GM23338 (cell line): ENCODE data around the gene ATOSA. TPM values are rescaled to one million over a fixed set of nuclear protein-coding genes. Genes with fewer than 3 reads are reported as not detected.

Experiments
- ATAC-seq: fragments of 200-7000 bp; cut with Tn5 transposase; 3 replicates; pipeline ENCODE4 v1.9.1; 2020
- DNase-seq: peaks from one replicate; pipeline ENCODE4 v3.0.0-alpha.2; 2015; ENCODE audit warnings: low spot score
- H2AFZ ChIP-seq: fragments of 200-600 bp; sonication (generic); 2 replicates; pipeline ENCODE4 v1.8.0; 2016; ENCODE audit warnings: antibody characterized with exemption, mild to moderate bottlenecking, moderate library complexity
- H3F3A ChIP-seq: fragments of 200-600 bp; sonication (generic); replicated peaks from 2 replicates; pipeline ENCODE4 v1.8.0; 2017; ENCODE audit warnings: antibody characterized with exemption, mixed run types, low read depth
- H3K27ac ChIP-seq: fragments of 200-600 bp; sonication (generic); 2 replicates; pipeline ENCODE4 v1.6.1; 2016; ENCODE audit warnings: low read depth
- H3K27me3 ChIP-seq: fragments of 200-600 bp; sonication (generic); 2 replicates; pipeline ENCODE4 v1.8.0; 2016; ENCODE audit warnings: mild to moderate bottlenecking, mixed run types, moderate library complexity; ENCODE audit not compliant: insufficient read depth
- H3K36me3 ChIP-seq: fragments of 200-600 bp; sonication (generic); 2 replicates; pipeline ENCODE4 v1.8.0; 2016; ENCODE audit warnings: mild to moderate bottlenecking; ENCODE audit not compliant: insufficient read depth
- H3K4me1 ChIP-seq: fragments of 200-600 bp; sonication (generic); 2 replicates; pipeline ENCODE4 v1.8.0; 2016; ENCODE audit warnings: mild to moderate bottlenecking, moderate library complexity; ENCODE audit not compliant: insufficient read depth
- H3K4me2 ChIP-seq: fragments of 200-600 bp; sonication (generic); 2 replicates; pipeline ENCODE4 v1.7.1; 2017; ENCODE audit warnings: mixed run types
- H3K4me3 ChIP-seq: fragments of 200-600 bp; sonication (generic); 2 replicates; pipeline ENCODE4 v1.6.1; 2016; ENCODE audit warnings: mixed run types
- H3K79me2 ChIP-seq: fragments of 200-600 bp; sonication (generic); replicated peaks from 2 replicates; pipeline ENCODE4 v1.8.0; 2017; ENCODE audit warnings: mild to moderate bottlenecking; ENCODE audit not compliant: insufficient read depth
- H3K9me2 ChIP-seq: fragments of 200-600 bp; sonication (generic); 2 replicates; pipeline ENCODE4 v1.8.0; 2017; ENCODE audit not compliant: insufficient read depth
- H4K20me1 ChIP-seq: fragments of 200-600 bp; sonication (generic); replicated peaks from 2 replicates; pipeline ENCODE4 v1.8.0; 2017; ENCODE audit warnings: mild to moderate bottlenecking; ENCODE audit not compliant: insufficient read depth
- H3K27ac Mint-ChIP-seq: 2 replicates; pipeline ENCODE4 v1.8.0; 2020; ENCODE audit warnings: inconsistent platforms, mild to moderate bottlenecking, moderate library complexity, mixed read lengths
- H3K27me3 Mint-ChIP-seq: 3 replicates; pipeline ENCODE4 v1.8.0; 2022; ENCODE audit warnings: low read depth, mild to moderate bottlenecking, moderate library complexity, mixed read lengths, inconsistent platforms; ENCODE audit not compliant: insufficient read depth, poor library complexity
- H3K36me3 Mint-ChIP-seq: 3 replicates; pipeline ENCODE4 v1.8.0; 2021; ENCODE audit warnings: low read depth, mild to moderate bottlenecking, inconsistent platforms, moderate library complexity, mixed read lengths
- H3K4me1 Mint-ChIP-seq: 3 replicates; pipeline ENCODE4 v1.8.0; 2020; ENCODE audit warnings: mild to moderate bottlenecking, inconsistent platforms, mixed read lengths
- H3K4me3 Mint-ChIP-seq: 3 replicates; pipeline ENCODE4 v1.8.0; 2021; ENCODE audit warnings: moderate library complexity, mild to moderate bottlenecking, inconsistent platforms, mixed read lengths
- H3K9me3 Mint-ChIP-seq: 3 replicates; pipeline ENCODE4 v1.8.0; 2020; ENCODE audit warnings: moderate library complexity, mild to moderate bottlenecking, inconsistent platforms, mixed read lengths
- CREB1 ChIP-seq: fragments of 250-450 bp; sonication (Bioruptor Pico); IDR thresholded peaks from 2 replicates; pipeline ENCODE4 v1.5.0; 2020; ENCODE audit warnings: low read depth, mild to moderate bottlenecking, moderate library complexity
- EZH2 ChIP-seq: fragments of 200-600 bp; sonication (generic); IDR thresholded peaks from one replicate; pipeline ENCODE4 v1.8.0; 2017; ENCODE audit warnings: antibody characterized with exemption, mild to moderate bottlenecking, low read depth; ENCODE audit not compliant: unreplicated experiment
- EZH2phosphoT487 ChIP-seq: fragments of 200-600 bp; sonication (generic); IDR thresholded peaks from one replicate; pipeline ENCODE4 v1.8.1; 2018; ENCODE audit warnings: antibody characterized with exemption; ENCODE audit not compliant: unreplicated experiment
- polyA plus RNA-seq: library from polyadenylated mRNA; unstranded; fragments of >200 nt; fragmentation: Nextera tagmentation; extraction: Ambion mirVana; gene quantifications from 2 replicates; pipeline ENCODE4 v1.2.1, GENCODE V29; 2016
- total RNA-seq: library from RNA; depleted of rRNA; stranded (reverse); fragments of >200 nt; shearing (Covaris generic); gene quantifications from 2 replicates; pipeline ENCODE4 v1.2.3, GENCODE V29; 2014
- TF ChIP-seq, protein P1 (sequence below): IDR thresholded peaks from one replicate; pipeline ENCODE4 v1.6.1; 2018; ENCODE audit warnings: antibody characterized with exemption; ENCODE audit not compliant: unreplicated experiment
- TF ChIP-seq, protein P2 (sequence below): fragments of 250-450 bp; sonication (Bioruptor Pico); IDR thresholded peaks from 2 replicates; pipeline ENCODE4 v1.5.0; 2020; ENCODE audit warnings: mild to moderate bottlenecking, moderate library complexity

The ATOSA gene
- total and polyA plus RNA-seq, 2 experiments from 2014 or later: 6.2 to 14.0 TPM

DNA sequence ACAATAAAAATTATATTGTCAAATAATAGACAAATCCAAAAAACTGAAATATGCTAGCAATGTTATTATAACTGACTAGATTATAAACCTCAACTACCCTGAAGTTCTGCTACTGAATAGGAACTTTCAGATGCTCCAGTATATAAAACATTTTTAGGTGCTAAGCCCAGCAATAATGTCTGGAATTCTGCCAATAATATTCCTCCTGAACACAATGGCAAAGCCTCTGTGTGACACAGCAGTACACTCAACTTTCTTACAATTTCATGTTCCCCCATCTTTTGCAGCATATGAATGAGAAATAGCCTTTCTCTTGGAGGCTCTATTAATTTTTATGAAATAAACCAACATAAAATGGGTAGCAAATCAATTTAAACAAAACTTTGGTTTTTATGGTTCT, 29.5 kb downstream of the ATOSA start (continued):
- TF ChIP-seq EZH2phosphoT487: no peak

DNA sequence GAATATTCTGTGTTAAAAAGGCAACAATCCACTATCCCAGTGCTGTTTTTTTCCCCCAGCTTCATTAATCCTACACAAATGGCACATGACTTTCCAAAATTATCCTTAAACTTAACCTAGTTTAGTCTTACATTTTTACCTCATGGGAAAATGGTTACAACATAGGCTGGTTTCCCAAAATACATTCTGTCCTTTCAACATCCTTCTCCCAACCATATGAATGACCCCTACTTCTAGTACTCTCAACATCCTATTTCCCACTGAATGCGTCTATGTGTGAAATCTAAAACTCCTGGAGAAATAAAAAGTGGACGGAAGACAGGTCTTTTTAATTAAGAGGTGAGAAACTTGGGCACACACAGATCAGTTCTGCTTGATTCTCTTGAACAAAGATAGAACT, 33.3 kb downstream of the ATOSA start:
- no peaks in the 10 kb centered on the region; the same call in 2 of the 3 replicates for H3K4me1 Mint-ChIP-seq
- no peaks in the 10 kb centered on the region for H3K36me3 ChIP-seq
- no peaks in the 10 kb centered on the region for H3K27me3 Mint-ChIP-seq
- H3F3A ChIP-seq: no peaks in the 10 kb centered on the region
- H3K27me3 ChIP-seq: no peaks in the 10 kb centered on the region
- no peaks in the 10 kb centered on the region for H3K79me2 ChIP-seq
- ATAC-seq (no peak), DNase-seq (no peak)
- no peaks in the 10 kb centered on the region for H3K9me3 Mint-ChIP-seq
- no peaks in the 10 kb centered on the region for H3K9me2 ChIP-seq
- H2AFZ ChIP-seq: no peak overlapping the region
- H3K4me3 Mint-ChIP-seq: no peak overlapping the region
- H3K4me1 ChIP-seq: no peaks in the 10 kb centered on the region
- TF ChIP-seq, protein P1, sequence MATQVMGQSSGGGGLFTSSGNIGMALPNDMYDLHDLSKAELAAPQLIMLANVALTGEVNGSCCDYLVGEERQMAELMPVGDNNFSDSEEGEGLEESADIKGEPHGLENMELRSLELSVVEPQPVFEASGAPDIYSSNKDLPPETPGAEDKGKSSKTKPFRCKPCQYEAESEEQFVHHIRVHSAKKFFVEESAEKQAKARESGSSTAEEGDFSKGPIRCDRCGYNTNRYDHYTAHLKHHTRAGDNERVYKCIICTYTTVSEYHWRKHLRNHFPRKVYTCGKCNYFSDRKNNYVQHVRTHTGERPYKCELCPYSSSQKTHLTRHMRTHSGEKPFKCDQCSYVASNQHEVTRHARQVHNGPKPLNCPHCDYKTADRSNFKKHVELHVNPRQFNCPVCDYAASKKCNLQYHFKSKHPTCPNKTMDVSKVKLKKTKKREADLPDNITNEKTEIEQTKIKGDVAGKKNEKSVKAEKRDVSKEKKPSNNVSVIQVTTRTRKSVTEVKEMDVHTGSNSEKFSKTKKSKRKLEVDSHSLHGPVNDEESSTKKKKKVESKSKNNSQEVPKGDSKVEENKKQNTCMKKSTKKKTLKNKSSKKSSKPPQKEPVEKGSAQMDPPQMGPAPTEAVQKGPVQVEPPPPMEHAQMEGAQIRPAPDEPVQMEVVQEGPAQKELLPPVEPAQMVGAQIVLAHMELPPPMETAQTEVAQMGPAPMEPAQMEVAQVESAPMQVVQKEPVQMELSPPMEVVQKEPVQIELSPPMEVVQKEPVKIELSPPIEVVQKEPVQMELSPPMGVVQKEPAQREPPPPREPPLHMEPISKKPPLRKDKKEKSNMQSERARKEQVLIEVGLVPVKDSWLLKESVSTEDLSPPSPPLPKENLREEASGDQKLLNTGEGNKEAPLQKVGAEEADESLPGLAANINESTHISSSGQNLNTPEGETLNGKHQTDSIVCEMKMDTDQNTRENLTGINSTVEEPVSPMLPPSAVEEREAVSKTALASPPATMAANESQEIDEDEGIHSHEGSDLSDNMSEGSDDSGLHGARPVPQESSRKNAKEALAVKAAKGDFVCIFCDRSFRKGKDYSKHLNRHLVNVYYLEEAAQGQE: no peak
- TF ChIP-seq EZH2 (no peak), CREB1 (CRISPR knock-in tag) (no peak)
- TF ChIP-seq, protein P2, sequence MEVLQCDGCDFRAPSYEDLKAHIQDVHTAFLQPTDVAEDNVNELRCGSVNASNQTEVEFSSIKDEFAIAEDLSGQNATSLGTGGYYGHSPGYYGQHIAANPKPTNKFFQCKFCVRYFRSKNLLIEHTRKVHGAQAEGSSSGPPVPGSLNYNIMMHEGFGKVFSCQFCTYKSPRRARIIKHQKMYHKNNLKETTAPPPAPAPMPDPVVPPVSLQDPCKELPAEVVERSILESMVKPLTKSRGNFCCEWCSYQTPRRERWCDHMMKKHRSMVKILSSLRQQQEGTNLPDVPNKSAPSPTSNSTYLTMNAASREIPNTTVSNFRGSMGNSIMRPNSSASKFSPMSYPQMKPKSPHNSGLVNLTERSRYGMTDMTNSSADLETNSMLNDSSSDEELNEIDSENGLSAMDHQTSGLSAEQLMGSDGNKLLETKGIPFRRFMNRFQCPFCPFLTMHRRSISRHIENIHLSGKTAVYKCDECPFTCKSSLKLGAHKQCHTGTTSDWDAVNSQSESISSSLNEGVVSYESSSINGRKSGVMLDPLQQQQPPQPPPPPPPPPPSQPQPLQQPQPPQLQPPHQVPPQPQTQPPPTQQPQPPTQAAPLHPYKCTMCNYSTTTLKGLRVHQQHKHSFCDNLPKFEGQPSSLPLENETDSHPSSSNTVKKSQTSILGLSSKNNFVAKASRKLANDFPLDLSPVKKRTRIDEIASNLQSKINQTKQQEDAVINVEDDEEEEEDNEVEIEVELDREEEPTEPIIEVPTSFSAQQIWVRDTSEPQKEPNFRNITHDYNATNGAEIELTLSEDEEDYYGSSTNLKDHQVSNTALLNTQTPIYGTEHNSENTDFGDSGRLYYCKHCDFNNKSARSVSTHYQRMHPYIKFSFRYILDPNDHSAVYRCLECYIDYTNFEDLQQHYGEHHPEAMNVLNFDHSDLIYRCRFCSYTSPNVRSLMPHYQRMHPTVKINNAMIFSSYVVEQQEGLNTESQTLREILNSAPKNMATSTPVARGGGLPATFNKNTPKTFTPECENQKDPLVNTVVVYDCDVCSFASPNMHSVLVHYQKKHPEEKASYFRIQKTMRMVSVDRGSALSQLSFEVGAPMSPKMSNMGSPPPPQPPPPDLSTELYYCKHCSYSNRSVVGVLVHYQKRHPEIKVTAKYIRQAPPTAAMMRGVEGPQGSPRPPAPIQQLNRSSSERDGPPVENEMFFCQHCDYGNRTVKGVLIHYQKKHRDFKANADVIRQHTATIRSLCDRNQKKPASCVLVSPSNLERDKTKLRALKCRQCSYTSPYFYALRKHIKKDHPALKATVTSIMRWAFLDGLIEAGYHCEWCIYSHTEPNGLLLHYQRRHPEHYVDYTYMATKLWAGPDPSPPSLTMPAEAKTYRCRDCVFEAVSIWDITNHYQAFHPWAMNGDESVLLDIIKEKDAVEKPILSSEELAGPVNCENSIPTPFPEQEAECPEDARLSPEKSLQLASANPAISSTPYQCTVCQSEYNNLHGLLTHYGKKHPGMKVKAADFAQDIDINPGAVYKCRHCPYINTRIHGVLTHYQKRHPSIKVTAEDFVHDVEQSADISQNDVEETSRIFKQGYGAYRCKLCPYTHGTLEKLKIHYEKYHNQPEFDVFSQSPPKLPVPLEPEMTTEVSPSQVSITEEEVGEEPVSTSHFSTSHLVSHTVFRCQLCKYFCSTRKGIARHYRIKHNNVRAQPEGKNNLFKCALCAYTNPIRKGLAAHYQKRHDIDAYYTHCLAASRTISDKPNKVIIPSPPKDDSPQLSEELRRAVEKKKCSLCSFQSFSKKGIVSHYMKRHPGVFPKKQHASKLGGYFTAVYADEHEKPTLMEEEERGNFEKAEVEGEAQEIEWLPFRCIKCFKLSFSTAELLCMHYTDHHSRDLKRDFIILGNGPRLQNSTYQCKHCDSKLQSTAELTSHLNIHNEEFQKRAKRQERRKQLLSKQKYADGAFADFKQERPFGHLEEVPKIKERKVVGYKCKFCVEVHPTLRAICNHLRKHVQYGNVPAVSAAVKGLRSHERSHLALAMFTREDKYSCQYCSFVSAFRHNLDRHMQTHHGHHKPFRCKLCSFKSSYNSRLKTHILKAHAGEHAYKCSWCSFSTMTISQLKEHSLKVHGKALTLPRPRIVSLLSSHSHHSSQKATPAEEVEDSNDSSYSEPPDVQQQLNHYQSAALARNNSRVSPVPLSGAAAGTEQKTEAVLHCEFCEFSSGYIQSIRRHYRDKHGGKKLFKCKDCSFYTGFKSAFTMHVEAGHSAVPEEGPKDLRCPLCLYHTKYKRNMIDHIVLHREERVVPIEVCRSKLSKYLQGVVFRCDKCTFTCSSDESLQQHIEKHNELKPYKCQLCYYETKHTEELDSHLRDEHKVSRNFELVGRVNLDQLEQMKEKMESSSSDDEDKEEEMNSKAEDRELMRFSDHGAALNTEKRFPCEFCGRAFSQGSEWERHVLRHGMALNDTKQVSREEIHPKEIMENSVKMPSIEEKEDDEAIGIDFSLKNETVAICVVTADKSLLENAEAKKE (CRISPR knock-in tag): no peak
- no peak overlapping the region for H3K27ac Mint-ChIP-seq
- H3K4me3 ChIP-seq: no peak overlapping the region
- no peaks in the 10 kb centered on the region for H3K36me3 Mint-ChIP-seq
- no peaks in the 10 kb centered on the region for H4K20me1 ChIP-seq
- no peak overlapping the region for H3K4me2 ChIP-seq
- H3K27ac ChIP-seq: no peak overlapping the region
